ENCODE measurements around the gene KBTBD2. TPM values are rescaled to one million over a fixed set of nuclear protein-coding genes. Genes with fewer than 3 reads are reported as not detected.

The KBTBD2 gene
- total and polyA plus RNA-seq, 12 donors: 13.3 to 34.1 (median 24.0) TPM

GRCh38 chr7:32871624-32872371, 19.8 kb downstream of the KBTBD2 start:
- Histone ChIP-seq H3K36me3 (peaks cover 0 to 98% (median 34%) of the 10 kb centered on the region in 9 donors), H3K9me3 (peaks cover 0 to 3% (median 0%) of the 10 kb centered on the region in 11 donors), H3K27me3 (no peaks in the 10 kb centered on the region), H3K27ac (peak overlapping the region in 8 of 10 donors; percentile 8 to 67 (median 39)), H3K4me1 (peaks cover 0 to 77% (median 40%) of the 10 kb centered on the region in 9 donors), H3K4me3 (no peak overlapping the region)
- intact Hi-C loops (cut with DNase I): loop anchor here in 1 of 10 donors (2.0 kb wide), 1 partner anchor 15 kb away; no protein-coding TSS in a partner anchor
- 69 to 77% methylated on average over 4 of the region's 4 CpGs for WGBS, 2 donors
- ATAC-seq (peak; percentile 53 to 81 (median 65)), DNase-seq (peak in 1 of 2 donors; percentile 12)
- TF ChIP-seq CTCF (IDR thresholded peaks at IDR 0.05): no peak

- no peak for TF ChIP-seq CTCF (IDR thresholded peaks at IDR 0.05)
- no peak for ATAC-seq
- Histone ChIP-seq H3K4me3 (no peak overlapping the region), H3K9me3 (peaks cover 0 to 9% (median 0%) of the 10 kb centered on the region in 11 donors), H3K27me3 (no peaks in the 10 kb centered on the region), H3K36me3 (peaks cover 0 to 98% (median 34%) of the 10 kb centered on the region in 9 donors), H3K27ac (peak overlapping the region in 2 of 10 donors; percentile 18 to 37), H3K4me1 (peaks cover 0 to 62% (median 27%) of the 10 kb centered on the region in 9 donors)
- intact Hi-C loops (cut with DNase I): loop anchor here in 1 of 10 donors (2.0 kb wide), 1 partner anchor 17 kb away; no protein-coding TSS in a partner anchor
- DNase-seq: no peak
- WGBS, 2 donors: 64 to 74% methylated on average over 3 of the region's 3 CpGs
Observed at GRCh38 chr7:32870298-32870697, 21.3 kb downstream of the KBTBD2 start.

- no peak for ATAC-seq
- no peak for TF ChIP-seq CTCF (IDR thresholded peaks at IDR 0.05)
- intact Hi-C loops (cut with DNase I): loop anchor here in 1 of 10 donors (2.0 kb wide), 1 partner anchor 17 kb away; no protein-coding TSS in a partner anchor
- Histone ChIP-seq H3K27me3 (no peaks in the 10 kb centered on the region), H3K9me3 (peaks cover 0 to 10% (median 0%) of the 10 kb centered on the region in 11 donors), H3K36me3 (peaks cover 0 to 92% (median 29%) of the 10 kb centered on the region in 9 donors), H3K4me3 (no peak overlapping the region), H3K27ac (no peak overlapping the region), H3K4me1 (peaks cover 0 to 56% (median 26%) of the 10 kb centered on the region in 9 donors)
- no peak for DNase-seq
- WGBS, 2 donors: 95 to 97% methylated on average over 7 of the region's 7 CpGs
Observed at GRCh38 chr7:32869716-32870115, 21.8 kb downstream of the KBTBD2 start.

- H3K4me1 ChIP-seq: peaks cover 0 to 50% (median 25%) of the 10 kb centered on the region in 9 donors
- intact Hi-C loops (cut with DNase I): no loop called here
- ATAC-seq (peak in 6 of 8 donors; percentile 47 to 69 (median 58)), DNase-seq (peak in 1 of 2 donors; percentile 26)
- 35 to 62% methylated on average over 4 of the region's 4 CpGs for WGBS, 2 donors
- H3K9me3 ChIP-seq: peaks cover 0 to 10% (median 0%) of the 10 kb centered on the region in 11 donors
- H3K27ac ChIP-seq: peak overlapping the region in 2 of 10 donors; percentile 18 to 45
- TF ChIP-seq CTCF (IDR thresholded peaks at IDR 0.05): peak in 1 of 9 donors; percentile 8
- H3K36me3 ChIP-seq: peaks cover 0 to 76% (median 16%) of the 10 kb centered on the region in 9 donors
- no peak overlapping the region for H3K4me3 ChIP-seq
- no peaks in the 10 kb centered on the region for H3K27me3 ChIP-seq
Observed at GRCh38 chr7:32868116-32868515, 23.4 kb downstream of the KBTBD2 start.
